Activated CD8-positive, alpha-beta T cell treated with anti-CD3 and anti-CD28 coated beads for 36 hours (primary cell): ENCODE results near the gene KCNK15. TPM values are rescaled to one million over a fixed set of nuclear protein-coding genes. Genes with fewer than 3 reads are reported as not detected.
"Not testable (repeated sequence)": the region's sequence is repeated elsewhere in the genome, so short reads cannot be mapped to it uniquely, and the experiment has no call there.

Experiments used
- ATAC-seq: fragments of 200-7000 bp; cut with Tn5 transposase; one replicate; pipeline ENCODE4 v1.10.0; 2021; ENCODE audit warnings: mild to moderate bottlenecking, moderate library complexity
- CTCF ChIA-PET: fragments of 350-600 bp; sonication (Branson Sonifier 250); formaldehyde crosslinking; loops from one replicate; lab custom pipeline; 2021; ENCODE audit warnings: antibody characterized with exemption; lab: Charles Lee
- POLR2A ChIA-PET: fragments of 350-600 bp; sonication (Branson Sonifier 250); formaldehyde crosslinking; loops from one replicate; lab custom pipeline; 2021; ENCODE audit warnings: antibody characterized with exemption; lab: Charles Lee
- DNase-seq: peaks from one replicate; pipeline ENCODE4 v3.0.0-alpha.2; 2020
- H3K27ac Mint-ChIP-seq: one replicate; pipeline ENCODE4 v1.8.0; 2021; ENCODE audit warnings: mild to moderate bottlenecking, mixed read lengths
- H3K27me3 Mint-ChIP-seq: one replicate; pipeline ENCODE4 v1.8.0; 2021; ENCODE audit warnings: mixed read lengths
- H3K36me3 Mint-ChIP-seq: one replicate; pipeline ENCODE4 v1.8.0; 2021; ENCODE audit warnings: low read depth, mixed read lengths
- H3K4me1 Mint-ChIP-seq: one replicate; pipeline ENCODE4 v1.8.0; 2021; ENCODE audit warnings: low read depth, mixed read lengths
- H3K4me3 Mint-ChIP-seq: one replicate; pipeline ENCODE4 v1.8.0; 2021; ENCODE audit warnings: mild to moderate bottlenecking, moderate library complexity, mixed read lengths
- H3K9me3 Mint-ChIP-seq: one replicate; pipeline ENCODE4 v1.8.0; 2021; ENCODE audit warnings: mixed read lengths
- CTCF ChIP-seq: fragments of 200-600 bp; IDR thresholded peaks from one replicate; pipeline ENCODE4 v1.8.0; 2022; ENCODE audit warnings: antibody characterized with exemption, mild to moderate bottlenecking
- intact Hi-C: fragments of 100-400 bp; cut with micrococcal nuclease; formaldehyde crosslinking; loops from one replicate; pipeline ENCODE4 v1.10.0; 2022
- total RNA-seq, 2 experiments: library from RNA; stranded (reverse); gene quantifications; one replicate each; pipeline ENCODE4 v1.2.3, GENCODE V29; 2021

The KCNK15 gene
- total RNA-seq, 2 experiments from 2014 or later, result 0.25 to 0.29 TPM

- Mint-ChIP-seq H3K4me3 (no peak overlapping the region), H3K9me3 (no peaks in the 10 kb centered on the region), H3K4me1 (no peaks in the 10 kb centered on the region), H3K27me3 (peaks cover 3% of the 10 kb centered on the region), H3K36me3 (no peaks in the 10 kb centered on the region), H3K27ac (no peak overlapping the region)
- ChIA-PET POLR2A (no interaction called here), CTCF (interaction anchor here (1.0 to 2.4 kb wide), 2 partner anchors 14 to 106 kb away, joined by 3 to 9 read pairs; no protein-coding TSS in a partner anchor)
- ATAC-seq (no peak), DNase-seq (no peak)
- no peak for TF ChIP-seq CTCF
- intact Hi-C loops, result no loop called here
Measured at GRCh38 chr20:44761423-44761822, 15.8 kb downstream of the KCNK15 start.

GRCh38 chr20:44762466-44763140 lies 16.9 kb downstream of the KCNK15 start:
- no peaks in the 10 kb centered on the region for H3K4me1 Mint-ChIP-seq
- no peak for ATAC-seq
- intact Hi-C loops, result no loop called here
- H3K4me3 Mint-ChIP-seq, result no peak overlapping the region
- no peak for DNase-seq
- H3K27me3 Mint-ChIP-seq, result peaks cover 3% of the 10 kb centered on the region
- no peak overlapping the region for H3K27ac Mint-ChIP-seq
- ChIA-PET CTCF (interaction anchor here (1.0 to 2.4 kb wide), 2 partner anchors 16 to 104 kb away, joined by 3 to 9 read pairs; no protein-coding TSS in a partner anchor), POLR2A (no interaction called here)
- no peaks in the 10 kb centered on the region for H3K36me3 Mint-ChIP-seq
- no peaks in the 10 kb centered on the region for H3K9me3 Mint-ChIP-seq
- no peak for TF ChIP-seq CTCF

GRCh38 chr20:44763798-44764197 lies 18.1 kb downstream of the KCNK15 start:
- intact Hi-C loops, H3K4me1 Mint-ChIP-seq, CTCF ChIA-PET, ATAC-seq, POLR2A ChIA-PET, DNase-seq, H3K27ac Mint-ChIP-seq, H3K4me3 Mint-ChIP-seq, H3K36me3 Mint-ChIP-seq, H3K27me3 Mint-ChIP-seq, H3K9me3 Mint-ChIP-seq: not testable (repeated sequence)

GRCh38 chr20:44765091-44765490 lies 19.4 kb downstream of the KCNK15 start:
- H3K36me3 Mint-ChIP-seq, result no peaks in the 10 kb centered on the region
- DNase-seq, result no peak
- ATAC-seq, result no peak
- no peak overlapping the region for H3K27ac Mint-ChIP-seq
- H3K4me1 Mint-ChIP-seq, result no peaks in the 10 kb centered on the region
- no peak overlapping the region for H3K4me3 Mint-ChIP-seq
- POLR2A ChIA-PET, result no interaction called here
- CTCF ChIA-PET, result no interaction called here
- no peaks in the 10 kb centered on the region for H3K9me3 Mint-ChIP-seq
- no peak for TF ChIP-seq CTCF
- intact Hi-C loops, result no loop called here
- no peaks in the 10 kb centered on the region for H3K27me3 Mint-ChIP-seq

- POLR2A ChIA-PET, result no interaction called here
- TF ChIP-seq CTCF, result no peak
- intact Hi-C loops, result no loop called here
- Mint-ChIP-seq H3K27ac (no peak overlapping the region), H3K9me3 (no peaks in the 10 kb centered on the region), H3K4me1 (no peaks in the 10 kb centered on the region), H3K4me3 (no peak overlapping the region), H3K27me3 (no peaks in the 10 kb centered on the region), H3K36me3 (no peaks in the 10 kb centered on the region)
- DNase-seq (no peak), ATAC-seq (no peak)
- CTCF ChIA-PET, result no interaction called here
Measured at GRCh38 chr20:44765701-44766347, 20.2 kb downstream of the KCNK15 start.
